Bronchial epithelial cell (primary cell): ENCODE measurements around the gene STYXL2. TPM values are rescaled to one million over a fixed set of nuclear protein-coding genes. Genes with fewer than 3 reads are reported as not detected.

Experiments
- DNase-seq: peaks from one replicate; pipeline ENCODE4 v3.0.0-alpha.2; 2010; ENCODE audit warnings: low read depth
- FAIRE-seq: peaks from 2 replicates; lab custom pipeline; 2011; peaks lifted over from hg19 to GRCh38; lab: Jason Lieb, UNC
- H3K27me3 ChIP-seq: 2 replicates; pipeline ENCODE4 v1.5.1; 2011; ENCODE audit warnings: low read length; ENCODE audit not compliant: control insufficient read depth, insufficient read depth
- H3K36me3 ChIP-seq: 2 replicates; pipeline ENCODE4 v1.5.1; 2011; ENCODE audit warnings: low read length; ENCODE audit not compliant: control insufficient read depth, insufficient read depth
- H3K4me3 ChIP-seq: 2 replicates; pipeline ENCODE4 v1.5.1; 2011; ENCODE audit warnings: mild to moderate bottlenecking, low read depth, low read length, control low read depth
- total RNA-seq: library from RNA; depleted of rRNA; stranded (reverse); fragments of >200 nt; gene quantifications from 2 replicates; pipeline ENCODE4 v1.2.1, GENCODE V29; 2014
- TF ChIP-seq, protein P1 (sequence below): IDR thresholded peaks from 2 replicates; pipeline ENCODE4 v1.5.1; 2011; ENCODE audit warnings: mild to moderate bottlenecking, moderate library complexity, low read length, control low read depth, inconsistent platforms; ENCODE audit not compliant: insufficient read depth, severe bottlenecking

The STYXL2 gene
- total RNA-seq, 1 donor from 2014 or later = not detected

DNA sequence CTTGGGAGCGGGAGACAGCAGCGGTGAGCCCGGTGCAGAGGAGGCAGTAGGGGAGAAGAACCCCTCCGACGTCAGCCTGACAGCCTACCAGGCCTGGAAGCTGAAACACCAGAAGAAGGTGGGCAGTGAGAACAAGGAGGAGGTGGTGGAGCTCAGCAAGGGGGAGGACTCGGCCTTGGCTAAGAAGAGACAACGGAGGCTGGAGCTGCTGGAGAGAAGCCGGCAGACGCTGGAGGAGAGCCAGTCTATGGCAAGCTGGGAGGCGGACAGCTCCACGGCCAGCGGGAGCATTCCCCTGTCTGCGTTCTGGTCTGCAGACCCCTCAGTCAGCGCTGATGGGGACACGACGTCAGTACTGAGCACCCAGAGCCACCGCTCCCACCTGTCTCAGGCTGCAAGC, 32.9 kb downstream of the STYXL2 start:
- no peak overlapping the region for H3K4me3 ChIP-seq
- DNase-seq (no peak), FAIRE-seq (no peak)
- no peaks in the 10 kb centered on the region for H3K36me3 ChIP-seq
- TF ChIP-seq, protein P1, sequence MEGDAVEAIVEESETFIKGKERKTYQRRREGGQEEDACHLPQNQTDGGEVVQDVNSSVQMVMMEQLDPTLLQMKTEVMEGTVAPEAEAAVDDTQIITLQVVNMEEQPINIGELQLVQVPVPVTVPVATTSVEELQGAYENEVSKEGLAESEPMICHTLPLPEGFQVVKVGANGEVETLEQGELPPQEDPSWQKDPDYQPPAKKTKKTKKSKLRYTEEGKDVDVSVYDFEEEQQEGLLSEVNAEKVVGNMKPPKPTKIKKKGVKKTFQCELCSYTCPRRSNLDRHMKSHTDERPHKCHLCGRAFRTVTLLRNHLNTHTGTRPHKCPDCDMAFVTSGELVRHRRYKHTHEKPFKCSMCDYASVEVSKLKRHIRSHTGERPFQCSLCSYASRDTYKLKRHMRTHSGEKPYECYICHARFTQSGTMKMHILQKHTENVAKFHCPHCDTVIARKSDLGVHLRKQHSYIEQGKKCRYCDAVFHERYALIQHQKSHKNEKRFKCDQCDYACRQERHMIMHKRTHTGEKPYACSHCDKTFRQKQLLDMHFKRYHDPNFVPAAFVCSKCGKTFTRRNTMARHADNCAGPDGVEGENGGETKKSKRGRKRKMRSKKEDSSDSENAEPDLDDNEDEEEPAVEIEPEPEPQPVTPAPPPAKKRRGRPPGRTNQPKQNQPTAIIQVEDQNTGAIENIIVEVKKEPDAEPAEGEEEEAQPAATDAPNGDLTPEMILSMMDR = no peak
- H3K27me3 ChIP-seq = peaks cover 1% of the 10 kb centered on the region

- DNase-seq (no peak), FAIRE-seq (no peak)
- TF ChIP-seq, protein P1 = no peak
- H3K36me3 ChIP-seq = no peaks in the 10 kb centered on the region
- H3K27me3 ChIP-seq = peaks cover 1% of the 10 kb centered on the region
- no peak overlapping the region for H3K4me3 ChIP-seq
Observed at GRCh38 chr1:167127236-167127635, 33.4 kb downstream of the STYXL2 start.

DNA sequence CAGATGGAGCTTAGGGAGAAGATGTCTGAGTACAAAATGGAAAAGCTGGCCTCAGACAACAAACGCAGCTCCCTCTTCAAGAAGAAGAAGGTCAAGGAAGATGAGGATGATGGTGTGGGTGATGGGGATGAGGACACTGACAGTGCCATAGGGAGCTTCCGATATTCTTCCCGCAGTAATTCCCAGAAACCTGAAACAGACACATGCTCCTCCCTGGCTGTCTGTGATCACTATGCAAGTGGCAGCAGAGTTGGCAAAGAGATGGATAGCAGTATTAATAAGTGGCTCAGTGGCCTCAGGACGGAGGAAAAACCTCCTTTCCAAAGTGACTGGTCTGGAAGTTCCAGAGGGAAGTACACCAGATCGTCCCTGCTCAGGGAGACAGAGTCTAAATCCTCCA, 33.8 kb downstream of the STYXL2 start:
- no peak overlapping the region for H3K4me3 ChIP-seq
- TF ChIP-seq, protein P1 = no peak
- no peak for FAIRE-seq
- H3K27me3 ChIP-seq = peaks cover 1% of the 10 kb centered on the region
- DNase-seq = no peak
- no peaks in the 10 kb centered on the region for H3K36me3 ChIP-seq

GRCh38 chr1:167128261-167129227, 34.7 kb downstream of the STYXL2 start:
- no peak overlapping the region for H3K4me3 ChIP-seq
- FAIRE-seq (no peak), DNase-seq (no peak)
- peaks cover 1% of the 10 kb centered on the region for H3K27me3 ChIP-seq
- TF ChIP-seq, protein P1 = peak; percentile 9
- H3K36me3 ChIP-seq = no peaks in the 10 kb centered on the region

GRCh38 chr1:167130829-167131510, 37.1 kb downstream of the STYXL2 start:
- H3K27me3 ChIP-seq = peaks cover 1% of the 10 kb centered on the region
- no peak for DNase-seq
- FAIRE-seq = no peak
- TF ChIP-seq, protein P1 = no peak
- H3K4me3 ChIP-seq = no peak overlapping the region
- no peaks in the 10 kb centered on the region for H3K36me3 ChIP-seq
